Fibroblast of upper back skin (primary cell): ENCODE measurements around the gene MAX.
"Not testable (repeated sequence)": the region's sequence is repeated elsewhere in the genome, so short reads cannot be mapped to it uniquely, and the experiment has no call there.

Experiments
- DNase-seq: peaks from one replicate; pipeline ENCODE4 v3.0.0-alpha.2; 2013

MAX gene

DNA sequence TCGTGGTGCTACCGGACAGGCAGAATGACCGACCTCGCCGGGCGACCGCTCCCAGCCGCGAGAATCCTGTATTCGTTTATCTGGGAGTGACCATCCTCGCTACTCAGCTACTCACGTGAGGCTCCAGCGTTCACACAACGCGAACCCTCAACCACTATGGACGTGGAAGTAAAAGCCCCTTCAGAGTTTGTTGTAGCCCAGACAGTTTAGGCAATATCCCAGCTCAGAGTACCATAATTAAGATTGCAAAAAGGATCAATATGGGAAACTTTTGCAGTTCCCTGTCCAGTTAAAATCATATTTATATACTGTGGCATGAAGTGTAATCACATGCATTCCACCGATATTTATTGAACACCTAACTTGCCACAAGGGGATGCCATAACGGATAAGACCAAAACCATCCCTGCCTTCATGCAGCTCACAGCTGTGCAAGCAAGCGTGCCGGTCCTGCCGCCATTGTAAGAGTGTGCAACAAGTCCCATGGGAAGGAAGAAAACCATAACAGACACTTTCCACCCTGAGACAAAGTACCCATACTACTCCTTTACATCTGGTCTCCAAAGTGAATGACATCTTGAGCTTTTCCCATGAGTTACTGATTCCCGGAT is 938 bp upstream of the MAX start:
- DNase-seq: peak; percentile 42

- DNase-seq: no peak
Measured at GRCh38 chr14:65101631-65102440, 481 bp downstream of the MAX start.

DNA sequence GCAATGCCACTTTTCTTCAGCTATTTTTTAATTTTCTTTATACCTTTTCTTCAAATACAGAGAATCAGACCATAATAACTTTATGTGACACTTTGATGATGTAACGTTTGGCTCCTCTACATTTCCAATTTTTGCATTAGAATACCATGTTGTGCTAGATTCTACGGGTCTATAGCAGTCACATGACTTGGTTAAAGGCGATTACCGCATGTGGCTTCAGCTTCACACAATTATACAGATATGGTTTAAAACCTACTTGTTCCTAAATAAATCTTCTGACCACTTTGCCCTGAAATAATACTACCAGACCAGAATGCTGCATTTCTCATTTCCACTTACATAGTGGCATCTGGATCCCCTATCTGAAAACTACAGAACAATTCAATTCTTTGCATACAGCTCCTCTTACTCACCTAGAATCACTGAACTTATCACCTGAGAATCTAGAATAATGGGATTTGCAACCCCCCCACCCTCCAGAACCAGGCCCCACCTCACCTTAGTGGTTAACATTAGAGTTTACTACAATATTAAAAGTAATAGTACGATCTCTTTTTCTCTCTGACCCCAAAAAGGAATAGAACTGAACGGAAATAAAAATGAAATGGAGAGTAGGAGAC is 1.3 kb downstream of the MAX start:
- no peak for DNase-seq

GRCh38 chr14:65098586-65098985 is 3.7 kb downstream of the MAX start:
- no peak for DNase-seq

DNA sequence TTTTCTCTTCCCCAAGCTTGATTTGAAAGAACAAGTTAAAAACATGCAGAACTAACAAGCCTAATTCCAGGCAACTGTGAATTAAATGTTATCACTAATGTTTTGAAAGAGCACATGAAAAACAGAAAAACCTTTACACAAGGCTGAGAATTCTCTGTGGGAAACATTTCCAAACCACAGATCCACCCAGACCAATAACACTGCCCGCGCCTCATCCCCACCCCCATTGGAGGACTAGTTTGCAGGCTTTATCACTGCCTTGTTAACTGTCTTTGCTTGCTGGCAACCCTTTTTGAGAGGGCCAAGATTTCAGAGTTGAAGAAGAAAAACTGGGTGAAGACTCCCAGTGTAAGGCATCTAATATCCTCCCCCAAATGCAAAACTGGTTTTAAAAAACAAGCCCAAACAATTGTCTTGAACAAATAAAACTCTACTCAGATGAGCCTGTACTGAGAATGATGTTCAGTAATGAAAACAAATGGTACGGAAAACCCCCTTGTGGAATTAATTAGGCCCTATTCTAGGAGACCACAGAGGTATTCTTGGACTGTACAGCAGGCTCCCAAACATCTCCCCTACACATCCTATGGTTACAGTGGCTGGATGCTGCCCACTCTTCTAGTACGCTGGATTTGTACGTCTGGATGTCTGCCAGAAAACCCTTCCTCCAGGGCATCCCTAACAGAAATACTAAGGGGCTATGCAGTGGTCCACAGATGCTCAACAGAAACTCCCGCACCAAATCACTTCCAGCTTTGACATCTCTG is 5.8 kb downstream of the MAX start:
- peak; percentile 60 for DNase-seq

DNA sequence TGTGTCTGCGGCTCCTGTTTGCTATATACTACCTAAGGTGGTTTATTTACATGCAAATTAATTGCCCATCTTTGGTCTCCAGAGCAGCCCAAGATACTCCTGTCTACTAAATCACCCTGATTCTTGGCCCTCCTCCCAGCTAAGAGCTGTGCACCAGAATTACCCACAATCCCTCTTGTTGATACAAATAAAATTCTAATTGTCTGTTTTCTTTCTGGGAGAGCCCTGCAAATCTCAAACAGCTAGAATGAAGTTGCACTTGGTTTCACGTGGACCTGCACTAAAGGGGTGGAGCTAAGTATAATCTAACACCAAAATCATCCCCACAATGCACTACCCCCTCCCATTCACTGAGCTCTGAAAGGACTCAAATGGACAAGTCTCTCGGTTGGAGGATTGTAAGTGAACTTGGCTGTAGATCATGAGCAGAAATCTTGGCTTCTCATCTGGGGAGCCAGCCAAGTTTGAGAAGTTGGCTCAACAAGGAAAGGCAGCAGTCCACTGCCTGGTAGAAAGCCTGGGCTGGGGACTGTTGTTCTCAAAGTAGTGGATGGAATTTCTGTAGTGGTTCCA is 6.6 kb downstream of the MAX start:
- peak; percentile 82 for DNase-seq

DNA sequence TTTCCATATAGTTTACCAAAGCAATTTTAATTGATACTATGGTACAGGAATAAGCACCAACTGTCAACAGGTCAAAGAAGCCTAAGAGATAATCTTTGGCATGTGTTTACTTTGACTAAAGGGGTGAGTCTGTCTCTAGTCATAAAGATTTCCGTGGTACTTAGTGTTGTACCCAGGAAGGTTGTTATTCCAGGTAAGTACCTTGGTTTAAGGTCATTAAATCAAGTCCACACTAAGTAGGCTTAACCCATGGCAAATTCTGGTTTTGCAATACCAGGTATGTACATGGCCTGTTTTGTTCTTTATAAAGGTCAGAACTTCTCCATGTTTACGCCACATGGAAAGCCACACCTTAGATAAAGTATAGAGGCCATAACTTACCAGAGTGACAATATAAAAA is 10.0 kb downstream of the MAX start:
- DNase-seq: no peak

- not testable (repeated sequence) for DNase-seq
Measured at GRCh38 chr14:65087835-65088234, 14.5 kb downstream of the MAX start.

- DNase-seq: not testable (repeated sequence)
Measured at GRCh38 chr14:65086686-65087085, 15.6 kb downstream of the MAX start.

GRCh38 chr14:65084554-65085505 is 17.5 kb downstream of the MAX start:
- no peak for DNase-seq

DNA sequence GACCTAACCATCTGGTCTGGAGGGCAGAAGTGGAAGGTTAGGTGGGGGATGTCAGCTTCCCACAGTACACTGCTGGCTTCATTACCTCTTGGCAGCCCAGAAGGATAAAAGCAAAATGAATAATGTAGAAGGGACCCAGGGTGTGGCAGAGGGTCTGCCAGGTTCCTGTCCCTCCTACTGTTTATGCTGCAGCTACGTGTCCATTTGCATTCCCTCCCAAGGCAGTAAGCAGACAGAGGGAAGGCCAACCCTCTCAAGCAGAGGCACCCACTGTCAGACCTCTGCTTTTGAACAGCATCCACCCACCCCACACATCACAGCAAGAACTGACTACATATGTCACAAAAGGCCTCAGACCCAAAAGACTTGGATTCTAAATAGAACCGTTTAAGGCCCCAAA is 19.4 kb downstream of the MAX start:
- DNase-seq: no peak

- no peak for DNase-seq
Measured at GRCh38 chr14:65080960-65081747, 21.2 kb downstream of the MAX start.

GRCh38 chr14:65079768-65080167 is 22.5 kb downstream of the MAX start:
- no peak for DNase-seq

DNA sequence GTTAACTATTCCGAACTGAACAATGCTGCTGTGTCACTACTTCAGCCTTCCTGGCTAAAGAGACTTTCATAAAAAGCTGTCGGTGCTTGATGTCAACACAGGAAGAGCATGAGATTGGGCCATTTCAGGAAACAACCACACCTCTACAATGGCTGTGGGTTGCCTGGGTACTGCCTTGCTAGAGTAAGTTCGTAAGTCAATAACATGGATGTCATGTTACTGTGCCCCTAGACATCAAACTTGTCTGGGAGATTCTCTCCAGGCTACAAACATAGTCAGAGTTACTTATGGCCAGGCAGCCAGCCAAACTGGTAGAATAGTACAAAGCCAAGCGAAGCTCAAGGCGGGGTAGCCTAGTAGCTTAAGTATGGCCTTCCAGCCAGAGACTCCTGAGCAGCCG is 23.1 kb downstream of the MAX start:
- DNase-seq: no peak

DNA sequence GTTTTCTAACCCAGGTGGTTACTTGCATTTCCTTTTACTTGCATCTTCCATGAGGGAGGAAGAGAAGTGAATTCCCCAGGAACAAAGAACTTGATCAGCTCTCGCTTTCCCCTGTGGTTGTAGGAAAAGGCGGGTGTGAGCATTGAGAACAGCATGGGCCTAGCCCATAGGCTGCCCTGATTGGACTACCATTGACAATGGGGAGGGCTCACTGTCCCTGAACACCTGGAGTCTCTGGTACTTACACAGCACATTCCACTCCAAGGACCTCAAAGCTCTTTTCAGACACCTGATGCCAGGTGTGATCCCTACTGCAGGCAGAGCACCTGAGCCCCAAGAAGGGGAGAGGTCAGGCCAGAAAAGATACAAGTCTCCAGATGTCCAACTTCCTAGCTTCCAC is 25.0 kb downstream of the MAX start:
- no peak for DNase-seq

DNA sequence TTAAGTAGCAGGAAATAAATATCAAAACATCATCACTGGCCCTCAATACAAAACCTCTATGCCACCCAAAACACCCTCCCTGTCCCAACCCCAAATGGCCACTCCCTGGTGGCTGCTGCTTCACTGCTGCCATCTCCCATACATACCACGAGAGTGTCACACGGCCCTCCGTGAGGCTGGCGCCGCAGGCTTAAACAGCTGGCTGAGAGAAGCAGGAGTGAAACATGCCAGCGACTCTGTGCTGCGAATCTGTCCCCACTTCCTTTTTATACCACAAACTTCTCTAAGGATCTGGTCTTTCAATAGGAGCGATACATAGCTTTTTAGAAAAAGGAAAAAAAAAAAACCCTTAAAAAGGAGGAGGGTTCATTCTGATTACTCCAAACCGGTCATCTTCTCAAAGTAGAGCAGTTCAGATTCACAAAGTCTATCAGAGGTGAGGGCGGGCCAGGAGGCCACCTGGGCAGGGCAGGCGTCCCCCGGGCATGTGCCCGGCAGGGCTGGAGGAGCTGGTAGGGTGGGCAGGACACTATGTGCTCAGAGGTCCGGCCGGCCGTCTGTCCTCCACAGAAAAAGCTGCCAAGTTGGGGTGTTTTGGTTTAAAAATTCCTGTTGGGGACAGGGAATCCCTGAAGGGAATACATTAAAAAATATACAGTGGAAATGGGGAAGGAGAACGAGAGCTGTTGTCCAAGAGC is 26.5 kb downstream of the MAX start:
- no peak for DNase-seq

GRCh38 chr14:65074449-65075150 is 27.7 kb downstream of the MAX start:
- no peak for DNase-seq

DNA sequence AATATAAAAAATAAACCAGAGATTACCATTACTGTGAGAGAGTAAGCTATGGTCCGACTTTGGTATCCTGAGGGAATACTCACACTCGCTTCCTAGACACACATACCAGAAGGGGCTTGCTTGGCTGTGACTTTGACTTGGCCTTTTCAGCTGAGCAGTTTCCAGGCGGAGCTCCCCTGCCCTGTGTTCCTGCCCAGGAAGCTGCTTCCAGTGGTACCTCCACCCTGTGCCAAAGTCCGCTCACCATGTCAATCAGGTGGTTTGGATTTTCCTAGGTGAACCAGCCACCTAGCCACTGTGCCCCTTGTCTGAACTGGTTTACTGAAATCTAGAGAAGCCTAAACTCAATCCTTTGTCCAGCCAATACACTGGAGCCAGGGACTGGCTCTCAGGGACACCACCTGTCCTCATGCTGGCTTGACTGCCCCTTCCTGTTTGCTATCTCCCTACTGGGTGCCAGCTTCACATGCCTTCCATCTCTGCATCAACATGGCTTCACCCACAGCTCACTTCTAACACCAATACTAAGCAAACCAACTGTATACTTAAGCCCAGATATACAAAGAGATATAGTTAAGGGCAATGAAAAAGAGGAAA is 28.6 kb downstream of the MAX start:
- DNase-seq: no peak

- no peak for DNase-seq
Measured at GRCh38 chr14:65072937-65073336, 29.4 kb downstream of the MAX start.
